ENCODE measurements around the gene FRAT1.

Gene FRAT1

DNA sequence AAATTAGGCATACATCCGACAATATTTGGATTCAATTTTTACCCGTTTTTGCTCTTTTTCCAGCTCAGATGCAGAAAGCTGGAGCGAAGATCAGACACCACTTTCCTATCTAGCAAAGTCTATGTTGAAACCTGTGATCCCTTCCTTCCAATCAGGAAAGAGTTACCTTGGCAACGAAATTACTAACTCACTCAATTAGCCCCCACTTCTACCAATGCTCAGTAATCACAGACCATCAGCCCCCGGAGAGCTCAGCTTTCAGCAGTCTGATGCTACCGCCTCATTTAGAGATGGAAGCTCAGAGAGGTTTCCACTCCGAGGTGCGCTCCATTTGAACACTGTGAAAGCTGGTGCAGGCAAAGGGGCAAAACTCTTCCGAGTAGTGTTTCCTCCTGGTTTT lies 6.7 kb downstream of the FRAT1 start:
- Histone ChIP-seq H3K4me1 (ENCODE audit: control insufficient read depth, insufficient read depth, low read length, poor library complexity, severe bottlenecking) (peaks cover 8% of the 10 kb centered on the region), H3K9me3 (ENCODE audit: control insufficient read depth, low read length) (no peaks in the 10 kb centered on the region), H3K27ac (ENCODE audit: insufficient read depth, low read length, poor library complexity, severe bottlenecking) (no peak overlapping the region), H3K36me3 (ENCODE audit: control insufficient read depth, insufficient read depth, low read length) (no peaks in the 10 kb centered on the region), H3K27me3 (replicated peaks; ENCODE audit: control insufficient read depth, insufficient read depth, low read length, poor library complexity, severe bottlenecking) (no peaks in the 10 kb centered on the region), H3K4me3 (ENCODE audit: insufficient read depth, low read depth, low read length, poor library complexity, severe bottlenecking) (no peak overlapping the region)
- no peak for DNase-seq

- Histone ChIP-seq H3K4me3 (ENCODE audit: insufficient read depth, low read depth, low read length, poor library complexity, severe bottlenecking) (no peak overlapping the region), H3K27ac (ENCODE audit: insufficient read depth, low read length, poor library complexity, severe bottlenecking) (no peak overlapping the region), H3K9me3 (ENCODE audit: control insufficient read depth, low read length) (no peaks in the 10 kb centered on the region), H3K36me3 (ENCODE audit: control insufficient read depth, insufficient read depth, low read length) (no peaks in the 10 kb centered on the region), H3K4me1 (ENCODE audit: control insufficient read depth, insufficient read depth, low read length, poor library complexity, severe bottlenecking) (peaks cover 16% of the 10 kb centered on the region), H3K27me3 (replicated peaks; ENCODE audit: control insufficient read depth, insufficient read depth, low read length, poor library complexity, severe bottlenecking) (no peaks in the 10 kb centered on the region)
- no peak for DNase-seq
Measured at GRCh38 chr10:97327348-97328294, 8.6 kb downstream of the FRAT1 start.

DNA sequence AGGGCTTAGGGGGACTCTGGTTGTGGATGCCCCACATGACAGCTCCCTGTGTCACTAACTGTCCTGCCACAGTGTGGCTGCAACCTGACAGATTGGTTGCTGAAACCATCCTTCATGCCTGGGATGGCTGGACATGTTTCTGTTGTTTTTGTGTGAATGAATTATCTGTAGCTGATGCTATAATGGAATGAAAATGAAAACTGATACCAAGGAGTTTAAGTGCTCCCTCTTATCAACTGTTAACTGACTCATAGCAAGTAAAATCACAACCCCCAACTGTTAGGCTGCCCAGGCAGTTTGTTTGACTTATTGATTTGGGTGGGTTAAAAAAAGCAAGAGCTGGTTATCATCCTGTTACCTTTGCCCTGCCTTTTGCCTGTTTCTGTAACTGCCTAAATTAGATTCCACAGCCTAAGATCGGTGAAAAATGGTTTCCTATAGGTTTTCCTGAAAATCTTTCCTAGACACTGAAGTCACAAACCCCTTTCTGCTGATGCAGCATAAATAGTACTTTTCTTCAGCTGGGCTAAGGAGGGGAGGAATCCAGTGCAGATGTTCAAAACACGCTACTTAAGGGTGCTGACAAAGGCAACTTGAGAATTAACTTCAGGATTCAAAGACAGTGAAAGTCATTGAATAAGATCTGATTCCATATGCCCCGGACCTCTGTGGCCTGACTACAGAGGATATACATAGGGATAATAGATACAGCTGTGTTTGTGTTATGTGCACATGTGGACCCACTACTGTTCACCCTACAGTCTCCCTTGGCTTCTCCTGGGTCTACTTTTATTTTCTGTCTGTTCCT lies 9.8 kb downstream of the FRAT1 start:
- Histone ChIP-seq H3K27me3 (replicated peaks; ENCODE audit: control insufficient read depth, insufficient read depth, low read length, poor library complexity, severe bottlenecking) (no peaks in the 10 kb centered on the region), H3K4me1 (ENCODE audit: control insufficient read depth, insufficient read depth, low read length, poor library complexity, severe bottlenecking) (peaks cover 25% of the 10 kb centered on the region), H3K9me3 (ENCODE audit: control insufficient read depth, low read length) (no peaks in the 10 kb centered on the region), H3K36me3 (ENCODE audit: control insufficient read depth, insufficient read depth, low read length) (no peaks in the 10 kb centered on the region), H3K27ac (ENCODE audit: insufficient read depth, low read length, poor library complexity, severe bottlenecking) (no peak overlapping the region), H3K4me3 (ENCODE audit: insufficient read depth, low read depth, low read length, poor library complexity, severe bottlenecking) (no peak overlapping the region)
- DNase-seq, result no peak

DNA sequence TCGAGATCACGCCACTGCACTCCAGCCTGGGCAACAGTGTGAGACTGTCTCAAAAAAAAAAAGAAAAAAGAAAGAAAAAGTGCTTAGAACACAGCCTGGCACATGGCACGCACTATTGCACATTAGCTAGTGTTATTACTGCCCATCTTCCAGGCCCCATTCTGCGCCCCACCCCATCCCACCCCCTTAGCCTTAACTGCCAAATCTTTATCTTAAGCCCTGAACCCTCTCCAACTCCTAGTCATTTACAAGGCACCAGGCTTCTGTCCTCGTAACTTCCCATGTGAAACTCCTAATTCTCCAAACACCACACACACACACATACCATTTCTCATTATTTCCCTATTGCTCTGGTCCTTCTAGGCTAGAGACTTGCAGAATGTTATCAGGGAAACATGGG lies 10.7 kb downstream of the FRAT1 start:
- H3K27ac ChIP-seq (ENCODE audit: insufficient read depth, low read length, poor library complexity, severe bottlenecking), result no peak overlapping the region
- H3K4me3 ChIP-seq (ENCODE audit: insufficient read depth, low read depth, low read length, poor library complexity, severe bottlenecking), result no peak overlapping the region
- H3K9me3 ChIP-seq (ENCODE audit: control insufficient read depth, low read length), result no peaks in the 10 kb centered on the region
- H3K36me3 ChIP-seq (ENCODE audit: control insufficient read depth, insufficient read depth, low read length), result no peaks in the 10 kb centered on the region
- H3K27me3 ChIP-seq (replicated peaks; ENCODE audit: control insufficient read depth, insufficient read depth, low read length, poor library complexity, severe bottlenecking), result no peaks in the 10 kb centered on the region
- no peak for DNase-seq
- peaks cover 25% of the 10 kb centered on the region for H3K4me1 ChIP-seq (ENCODE audit: control insufficient read depth, insufficient read depth, low read length, poor library complexity, severe bottlenecking)

DNA sequence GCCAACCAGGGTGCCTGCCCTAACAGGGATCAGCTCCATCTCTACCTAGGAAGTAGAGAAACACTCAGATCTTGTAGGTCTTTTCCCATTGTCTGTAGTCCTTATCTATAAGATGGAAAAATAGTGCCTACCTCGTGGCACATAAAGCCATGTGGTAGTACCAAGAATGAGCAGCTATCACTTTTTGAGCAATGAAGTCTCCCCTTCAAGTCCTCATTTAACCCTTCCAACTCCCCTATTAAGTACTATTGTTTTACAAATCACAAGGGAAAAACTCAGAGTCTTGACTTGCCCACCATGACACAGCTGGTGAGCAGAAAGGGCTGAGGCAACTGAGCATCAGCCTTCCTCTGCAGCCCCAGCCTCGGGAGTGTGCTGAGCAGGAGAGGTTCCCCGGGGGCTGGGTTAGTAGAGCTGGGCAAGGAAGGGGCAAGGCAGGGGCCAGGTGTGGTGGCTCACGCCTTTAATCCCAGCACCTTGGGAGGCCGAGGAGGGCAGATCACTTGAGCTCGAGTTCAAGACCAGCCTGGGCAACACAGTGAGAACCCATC lies 12.2 kb downstream of the FRAT1 start:
- H3K4me1 ChIP-seq (ENCODE audit: control insufficient read depth, insufficient read depth, low read length, poor library complexity, severe bottlenecking), result peaks cover 29% of the 10 kb centered on the region
- H3K27ac ChIP-seq (ENCODE audit: insufficient read depth, low read length, poor library complexity, severe bottlenecking), result no peak overlapping the region
- no peaks in the 10 kb centered on the region for H3K27me3 ChIP-seq (replicated peaks; ENCODE audit: control insufficient read depth, insufficient read depth, low read length, poor library complexity, severe bottlenecking)
- H3K9me3 ChIP-seq (ENCODE audit: control insufficient read depth, low read length), result no peaks in the 10 kb centered on the region
- no peak overlapping the region for H3K4me3 ChIP-seq (ENCODE audit: insufficient read depth, low read depth, low read length, poor library complexity, severe bottlenecking)
- no peak for DNase-seq
- no peaks in the 10 kb centered on the region for H3K36me3 ChIP-seq (ENCODE audit: control insufficient read depth, insufficient read depth, low read length)

DNA sequence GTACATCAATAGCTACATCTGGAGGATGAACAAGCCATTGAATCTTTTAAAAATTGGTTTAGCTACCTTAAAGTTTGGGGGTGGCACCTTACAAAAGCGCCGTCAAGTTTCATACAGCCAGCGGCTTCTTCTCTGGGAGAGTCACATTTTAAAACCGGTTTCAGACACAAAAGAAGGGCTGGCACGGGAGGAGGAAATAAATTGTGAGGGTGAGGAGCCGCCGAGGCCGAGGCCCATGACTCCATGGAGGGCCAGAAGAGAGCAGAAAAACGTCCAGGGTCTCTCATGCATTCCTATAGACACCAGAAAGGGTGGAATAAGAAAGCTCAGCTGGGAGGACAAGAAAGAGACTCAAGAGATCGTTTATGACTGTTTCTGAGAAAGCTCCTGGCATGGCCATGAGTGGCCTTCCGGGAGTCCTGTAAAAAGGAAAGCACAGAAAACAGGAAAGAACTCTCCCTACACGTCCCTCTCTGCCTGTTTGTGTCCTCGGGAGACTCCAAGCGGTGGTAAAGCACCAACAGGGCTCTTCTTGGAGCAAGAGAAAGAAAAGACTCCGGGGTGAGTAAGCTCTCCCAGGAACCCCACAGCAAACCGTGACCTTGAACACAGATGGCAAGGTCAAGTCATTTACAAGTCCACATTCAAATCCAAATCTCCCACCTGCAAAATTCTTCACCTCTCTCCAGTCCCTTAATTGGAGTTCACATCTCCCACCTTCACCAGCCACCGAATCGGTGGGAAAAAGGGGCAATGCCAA lies 13.7 kb downstream of the FRAT1 start:
- H3K36me3 ChIP-seq (ENCODE audit: control insufficient read depth, insufficient read depth, low read length), result no peaks in the 10 kb centered on the region
- H3K4me3 ChIP-seq (ENCODE audit: insufficient read depth, low read depth, low read length, poor library complexity, severe bottlenecking), result peak overlapping the region; percentile 67
- H3K4me1 ChIP-seq (ENCODE audit: control insufficient read depth, insufficient read depth, low read length, poor library complexity, severe bottlenecking), result peaks cover 29% of the 10 kb centered on the region
- no peaks in the 10 kb centered on the region for H3K9me3 ChIP-seq (ENCODE audit: control insufficient read depth, low read length)
- peak overlapping the region; percentile 26 for H3K27ac ChIP-seq (ENCODE audit: insufficient read depth, low read length, poor library complexity, severe bottlenecking)
- H3K27me3 ChIP-seq (replicated peaks; ENCODE audit: control insufficient read depth, insufficient read depth, low read length, poor library complexity, severe bottlenecking), result no peaks in the 10 kb centered on the region
- DNase-seq, result no peak

DNA sequence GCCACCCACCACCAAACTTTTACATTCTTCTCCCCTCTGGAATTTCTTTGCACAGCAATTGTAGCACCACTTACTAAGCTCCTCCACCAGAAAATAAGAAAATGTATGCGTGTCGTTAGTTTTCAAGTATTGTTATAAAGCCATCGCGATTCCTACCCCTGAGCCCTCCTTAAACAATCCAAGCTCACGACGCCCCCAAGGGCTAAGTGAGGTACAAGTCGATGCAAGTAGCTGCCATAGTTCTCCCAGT lies 14.2 kb downstream of the FRAT1 start:
- Histone ChIP-seq H3K27me3 (replicated peaks; ENCODE audit: control insufficient read depth, insufficient read depth, low read length, poor library complexity, severe bottlenecking) (no peaks in the 10 kb centered on the region), H3K4me1 (ENCODE audit: control insufficient read depth, insufficient read depth, low read length, poor library complexity, severe bottlenecking) (peaks cover 29% of the 10 kb centered on the region), H3K9me3 (ENCODE audit: control insufficient read depth, low read length) (no peaks in the 10 kb centered on the region), H3K36me3 (ENCODE audit: control insufficient read depth, insufficient read depth, low read length) (no peaks in the 10 kb centered on the region), H3K4me3 (ENCODE audit: insufficient read depth, low read depth, low read length, poor library complexity, severe bottlenecking) (peak overlapping the region; percentile 67), H3K27ac (ENCODE audit: insufficient read depth, low read length, poor library complexity, severe bottlenecking) (peak overlapping the region; percentile 26)
- no peak for DNase-seq

DNA sequence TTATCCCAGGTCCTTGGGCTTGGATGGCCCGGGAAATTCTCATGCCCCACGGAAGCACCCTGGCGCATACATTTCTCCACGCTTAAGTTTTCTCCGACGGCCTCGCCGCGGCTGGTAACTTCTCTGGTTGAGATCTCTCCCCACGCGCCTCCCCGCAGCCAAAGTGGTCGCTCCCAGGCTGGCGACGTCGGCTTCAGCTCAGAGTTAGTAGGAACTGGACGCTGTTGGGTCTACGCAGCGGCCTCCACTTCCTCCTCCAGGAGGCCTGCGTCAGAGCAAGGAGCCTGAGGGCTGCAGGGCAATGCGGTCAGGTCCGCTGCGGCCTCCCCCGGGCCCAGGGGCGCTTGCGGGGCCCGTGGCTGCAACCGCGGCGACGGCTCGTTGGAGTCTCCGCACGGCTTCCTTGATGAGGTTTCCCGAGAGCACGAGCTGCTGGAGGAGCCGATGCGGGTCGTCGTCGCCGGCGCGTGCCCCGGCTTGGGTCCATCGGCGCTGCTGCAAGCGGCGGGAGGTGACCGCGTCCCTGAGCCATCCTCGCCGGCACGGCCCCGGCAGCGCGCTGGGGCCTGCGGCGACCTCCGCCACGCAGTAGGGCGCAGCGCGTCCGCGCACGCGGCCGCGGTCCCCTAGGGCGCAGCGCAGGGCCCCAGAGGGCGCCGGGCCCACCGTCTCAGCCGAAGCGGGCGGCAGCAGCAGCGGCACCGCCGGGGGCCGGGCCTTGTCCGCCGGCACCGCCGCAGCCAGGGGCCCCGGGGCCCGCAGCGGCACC lies 14.7 kb downstream of the FRAT1 start:
- DNase-seq, result peak in 2 of 3 donors; percentile 3 to 6
- Histone ChIP-seq H3K4me1 (ENCODE audit: control insufficient read depth, insufficient read depth, low read length, poor library complexity, severe bottlenecking) (peaks cover 29% of the 10 kb centered on the region), H3K36me3 (ENCODE audit: control insufficient read depth, insufficient read depth, low read length) (no peaks in the 10 kb centered on the region), H3K27ac (ENCODE audit: insufficient read depth, low read length, poor library complexity, severe bottlenecking) (peak overlapping the region; percentile 97), H3K4me3 (ENCODE audit: insufficient read depth, low read depth, low read length, poor library complexity, severe bottlenecking) (peak overlapping the region; percentile 67), H3K27me3 (replicated peaks; ENCODE audit: control insufficient read depth, insufficient read depth, low read length, poor library complexity, severe bottlenecking) (no peaks in the 10 kb centered on the region), H3K9me3 (ENCODE audit: control insufficient read depth, low read length) (no peaks in the 10 kb centered on the region)
